ENCODE results near the gene HS3ST4. TPM values are rescaled to one million over a fixed set of nuclear protein-coding genes. Genes with fewer than 3 reads are reported as not detected.

Gene HS3ST4
- total RNA-seq, result under 1 TPM in 1 of 4 donors, not detected in 3; 0.11 TPM

DNA sequence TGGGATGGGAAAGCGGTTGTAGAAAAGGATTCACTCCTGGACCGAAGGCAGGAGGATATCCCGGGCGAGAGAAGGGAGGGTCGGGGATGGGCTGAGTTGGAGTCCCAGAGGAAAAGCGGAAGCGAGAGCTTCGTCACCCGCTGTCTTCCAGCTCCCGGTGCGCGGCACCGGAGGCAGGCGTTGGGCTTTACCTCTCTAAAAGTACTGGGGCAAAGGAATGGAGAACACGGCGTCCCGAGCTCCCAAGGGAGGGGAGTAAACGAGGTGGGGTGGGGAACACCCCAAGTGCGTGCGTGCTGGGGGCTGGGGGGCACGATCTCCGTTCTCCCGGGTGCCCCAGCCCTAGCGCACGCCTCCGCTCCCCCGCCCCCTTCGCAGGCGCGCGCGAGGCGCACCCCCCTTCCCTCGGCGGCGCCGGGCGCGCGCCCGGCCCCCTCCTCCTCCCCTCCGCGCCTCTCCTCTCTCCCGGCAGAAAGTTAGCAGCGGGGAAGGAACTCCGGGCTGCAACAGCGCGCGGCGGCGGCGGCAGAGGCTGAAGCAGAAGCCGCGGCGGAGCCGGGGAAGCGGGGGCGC lies at the start of gene HS3ST4:
Gene HS3ST4 (plus strand): TSS at position 441 of the 573 bp plus-strand sequence.
- H3K27me3 ChIP-seq, result peaks cover 4% of the 10 kb centered on the region
- TF ChIP-seq POLR2A (IDR thresholded peaks at IDR 0.05), result no peak
- TF ChIP-seq, protein P1, sequence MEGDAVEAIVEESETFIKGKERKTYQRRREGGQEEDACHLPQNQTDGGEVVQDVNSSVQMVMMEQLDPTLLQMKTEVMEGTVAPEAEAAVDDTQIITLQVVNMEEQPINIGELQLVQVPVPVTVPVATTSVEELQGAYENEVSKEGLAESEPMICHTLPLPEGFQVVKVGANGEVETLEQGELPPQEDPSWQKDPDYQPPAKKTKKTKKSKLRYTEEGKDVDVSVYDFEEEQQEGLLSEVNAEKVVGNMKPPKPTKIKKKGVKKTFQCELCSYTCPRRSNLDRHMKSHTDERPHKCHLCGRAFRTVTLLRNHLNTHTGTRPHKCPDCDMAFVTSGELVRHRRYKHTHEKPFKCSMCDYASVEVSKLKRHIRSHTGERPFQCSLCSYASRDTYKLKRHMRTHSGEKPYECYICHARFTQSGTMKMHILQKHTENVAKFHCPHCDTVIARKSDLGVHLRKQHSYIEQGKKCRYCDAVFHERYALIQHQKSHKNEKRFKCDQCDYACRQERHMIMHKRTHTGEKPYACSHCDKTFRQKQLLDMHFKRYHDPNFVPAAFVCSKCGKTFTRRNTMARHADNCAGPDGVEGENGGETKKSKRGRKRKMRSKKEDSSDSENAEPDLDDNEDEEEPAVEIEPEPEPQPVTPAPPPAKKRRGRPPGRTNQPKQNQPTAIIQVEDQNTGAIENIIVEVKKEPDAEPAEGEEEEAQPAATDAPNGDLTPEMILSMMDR (IDR thresholded peaks at IDR 0.05), result no peak
- intact Hi-C loops (cut with DNase I), result no loop called here
- no peak within 1 kb of the TSS for H3K27ac ChIP-seq
- 1 to 3% methylated on average over 18 to 20 of the region's 58 CpGs for WGBS, 2 donors
- H3K4me3 ChIP-seq (replicated peaks in 1 of 3), result no peak within 1 kb of the TSS
- no peak for DNase-seq
- no peaks in the 10 kb centered on the region for H3K36me3 ChIP-seq
- no peaks in the 10 kb centered on the region for H3K9me3 ChIP-seq
- peaks cover 0 to 5% of the 10 kb centered on the region in 2 donors for H3K4me1 ChIP-seq

DNA sequence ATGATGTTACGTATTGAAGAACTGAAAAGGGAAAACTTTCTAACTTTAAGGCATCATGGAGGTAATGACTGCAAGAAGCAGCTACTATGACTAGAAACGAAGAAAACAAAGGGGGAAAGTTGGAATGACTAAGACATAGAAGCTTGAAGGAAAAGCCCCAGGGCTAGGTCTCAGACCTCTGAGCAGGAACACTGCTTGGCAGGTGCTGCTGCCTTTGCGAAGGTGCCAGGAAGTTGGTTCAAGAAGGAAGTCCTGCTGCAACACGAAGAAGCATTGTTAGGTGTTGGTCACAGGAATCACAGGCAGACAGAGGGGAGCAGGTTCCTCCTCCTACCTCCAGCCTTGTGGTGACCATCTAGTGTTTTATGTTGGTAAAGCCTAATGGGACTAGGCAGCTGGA lies 48.1 kb upstream of the HS3ST4 start:
- intact Hi-C loops (cut with DNase I), result no loop called here
- WGBS, 2 donors, result 73 to 75% methylated on average over 4 of the region's 4 CpGs
- TF ChIP-seq, protein P1 (IDR thresholded peaks at IDR 0.05), result no peak
- no peak for TF ChIP-seq POLR2A (IDR thresholded peaks at IDR 0.05)

DNA sequence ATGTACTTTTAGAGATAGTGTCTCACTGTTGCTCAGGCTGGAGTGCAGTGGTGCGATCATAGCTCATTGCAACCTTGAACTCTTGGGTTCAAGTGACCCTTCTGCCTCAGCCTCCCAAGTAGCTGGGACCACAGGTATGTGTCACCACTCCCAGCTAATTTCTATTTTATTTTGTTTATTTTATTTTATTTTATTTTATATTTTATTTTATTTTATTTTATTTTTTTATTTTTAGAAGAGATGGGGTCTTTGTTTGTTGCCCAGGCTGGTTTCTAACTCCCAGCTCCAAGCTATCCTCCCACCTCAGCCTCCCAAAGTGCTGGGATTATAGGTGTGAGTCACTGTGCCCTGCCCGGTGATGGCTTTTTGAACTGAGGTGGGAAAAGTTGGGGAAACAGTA lies 35.1 kb upstream of the HS3ST4 start:
- Histone ChIP-seq H3K27ac (no peak overlapping the region), H3K4me1 (no peaks in the 10 kb centered on the region), H3K9me3 (no peaks in the 10 kb centered on the region), H3K36me3 (no peaks in the 10 kb centered on the region), H3K27me3 (no peaks in the 10 kb centered on the region), H3K4me3 (replicated peaks in 1 of 3) (no peak overlapping the region)
- intact Hi-C loops (cut with DNase I), result no loop called here
- TF ChIP-seq POLR2A (IDR thresholded peaks at IDR 0.05), result no peak
- TF ChIP-seq, protein P1 (IDR thresholded peaks at IDR 0.05), result no peak
- DNase-seq, result no peak
- 88 to 93% methylated on average over 2 of the region's 2 CpGs for WGBS, 2 donors

More for the DNA sequence above, 48.1 kb upstream of the HS3ST4 start:
- no peaks in the 10 kb centered on the region for H3K27me3 ChIP-seq
- no peaks in the 10 kb centered on the region for H3K4me1 ChIP-seq
- H3K36me3 ChIP-seq, result no peaks in the 10 kb centered on the region
- no peak overlapping the region for H3K27ac ChIP-seq
- no peaks in the 10 kb centered on the region for H3K9me3 ChIP-seq
- no peak overlapping the region for H3K4me3 ChIP-seq (replicated peaks in 1 of 3)
- no peak for DNase-seq

DNA sequence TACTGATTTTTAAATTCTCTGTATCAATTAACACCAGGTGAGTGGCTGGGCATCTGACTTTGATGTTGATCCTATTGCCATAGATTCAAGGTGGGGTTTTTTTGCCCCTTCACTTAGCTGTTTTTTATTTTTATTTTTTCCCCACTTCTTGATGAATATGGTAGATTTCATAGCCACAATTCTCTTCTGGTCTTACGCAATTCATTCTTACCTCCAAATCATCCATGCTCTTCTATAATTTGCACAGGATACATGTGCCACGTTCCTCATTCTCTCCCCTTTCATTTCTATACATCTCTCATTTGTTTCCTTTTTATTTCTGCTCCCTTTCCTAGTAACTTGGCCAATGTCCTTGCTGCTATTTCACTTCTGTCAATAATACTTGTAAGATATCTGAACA lies 14.9 kb upstream of the HS3ST4 start:
- no peak overlapping the region for H3K27ac ChIP-seq
- H3K9me3 ChIP-seq, result no peaks in the 10 kb centered on the region
- 63 to 69% methylated on average over 2 of the region's 2 CpGs for WGBS, 2 donors
- H3K4me1 ChIP-seq, result no peaks in the 10 kb centered on the region
- no peak for TF ChIP-seq POLR2A (IDR thresholded peaks at IDR 0.05)
- TF ChIP-seq, protein P1 (IDR thresholded peaks at IDR 0.05), result no peak
- H3K4me3 ChIP-seq (replicated peaks in 1 of 3), result no peak overlapping the region
- no peaks in the 10 kb centered on the region for H3K27me3 ChIP-seq
- intact Hi-C loops (cut with DNase I), result no loop called here
- DNase-seq, result no peak
- no peaks in the 10 kb centered on the region for H3K36me3 ChIP-seq

DNA sequence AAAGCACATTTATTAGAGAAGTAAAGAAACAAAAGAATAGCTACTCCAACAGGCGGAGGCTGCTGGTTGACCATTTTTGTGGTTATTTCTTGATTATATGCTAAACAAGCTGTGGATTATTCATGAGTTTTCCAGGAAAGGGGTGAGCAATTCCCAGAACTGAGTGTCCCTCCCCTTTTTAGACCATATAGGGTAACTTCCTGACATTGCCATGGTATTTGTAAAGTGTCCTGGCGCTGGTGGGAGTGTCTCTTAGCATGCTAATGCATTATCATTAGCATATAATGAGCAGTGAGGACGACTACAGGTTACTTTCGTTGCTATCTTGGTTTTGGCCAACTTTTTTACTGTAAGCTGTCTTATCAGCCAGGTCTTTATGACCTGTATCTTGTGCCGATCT lies 12.2 kb upstream of the HS3ST4 start:
- no peak for TF ChIP-seq POLR2A (IDR thresholded peaks at IDR 0.05)
- TF ChIP-seq, protein P1 (IDR thresholded peaks at IDR 0.05), result no peak
- Histone ChIP-seq H3K9me3 (no peaks in the 10 kb centered on the region), H3K4me3 (replicated peaks in 1 of 3) (no peak overlapping the region), H3K4me1 (no peaks in the 10 kb centered on the region), H3K36me3 (no peaks in the 10 kb centered on the region), H3K27ac (no peak overlapping the region), H3K27me3 (no peaks in the 10 kb centered on the region)
- no peak for DNase-seq
- intact Hi-C loops (cut with DNase I), result no loop called here
- 54% methylated on average over 5 of the region's 5 CpGs for WGBS, 2 donors

Measured in thyroid gland (tissue), 4 donors.